AG04449 (cell line): Measurements from ENCODE around the gene RELCH.

ENCODE experiments used
- CTCF ChIA-PET: fragments of 350-600 bp; formaldehyde crosslinking; extraction: SDS; loops from one replicate; lab custom pipeline; 2021; ENCODE audit warnings: antibody characterized with exemption; lab: Yijun Ruan, JAX
- POLR2A ChIA-PET: fragments of 400-600, 350-600 bp; formaldehyde crosslinking; extraction: SDS; loops from one replicate; lab custom pipeline; 2020; ENCODE audit warnings: antibody characterized with exemption, inconsistent platforms; lab: Yijun Ruan, JAX
- DNase-seq: peaks from one replicate; pipeline ENCODE4 v3.0.0-alpha.2; 2010; ENCODE audit warnings: low read depth, low spot score
- H3K4me3 ChIP-seq: 2 replicates; pipeline ENCODE4 v1.5.1; 2011; ENCODE audit warnings: low read depth, mild to moderate bottlenecking, control low read depth, low read length
- CTCF ChIP-seq: IDR thresholded peaks from one replicate; pipeline ENCODE4 v1.5.1; 2011; ENCODE audit warnings: mild to moderate bottlenecking, moderate library complexity, low read length, control low read depth, inconsistent platforms; ENCODE audit not compliant: insufficient read depth; ENCODE audit errors: missing control alignments

Gene RELCH

GRCh38 chr18:62250475-62250874 lies 63.4 kb downstream of the RELCH start:
- no peak for TF ChIP-seq CTCF
- H3K4me3 ChIP-seq: no peak overlapping the region
- POLR2A ChIA-PET: no interaction called here
- no peak for DNase-seq
- CTCF ChIA-PET: interaction anchor here (0.9 to 7.3 kb wide), 22 partner anchors 8 to 699 kb away, joined by 3 to 111 read pairs (median 10); partner anchors contain the start of genes PIGN and RELCH

DNA sequence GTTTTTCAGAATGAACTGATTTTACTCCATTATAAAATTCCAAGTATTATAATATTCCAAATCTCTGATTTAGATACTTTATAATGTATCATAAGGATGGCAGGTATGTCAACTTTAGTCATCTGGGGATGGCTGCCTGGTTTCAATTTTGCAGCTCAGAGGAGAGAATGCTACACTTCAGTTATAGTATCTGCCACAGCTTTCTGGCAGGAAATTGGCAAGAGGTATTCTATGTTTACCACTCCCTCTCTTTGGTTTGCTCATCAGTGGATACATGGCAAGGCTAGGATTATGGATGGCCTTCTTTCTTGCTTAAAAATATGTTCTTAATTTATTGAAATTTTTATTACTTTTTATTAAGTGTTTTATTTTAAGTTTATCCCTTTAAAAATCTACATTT lies 71.0 kb downstream of the RELCH start:
- no peak overlapping the region for H3K4me3 ChIP-seq
- no peak for TF ChIP-seq CTCF
- ChIA-PET CTCF (interaction anchor here (0.6 to 2.9 kb wide), 5 partner anchors 8 to 319 kb away, joined by 3 to 27 read pairs (median 3); partner anchors contain the start of genes PIGN and RELCH), POLR2A (no interaction called here)
- DNase-seq: no peak

- H3K4me3 ChIP-seq: no peak overlapping the region
- ChIA-PET POLR2A (no interaction called here), CTCF (interaction anchor here (0.9 to 2.9 kb wide), 4 partner anchors 9 to 72 kb away, joined by 3 to 27 read pairs (median 4); partner anchors contain the start of genes PIGN and RELCH)
- TF ChIP-seq CTCF: no peak
- DNase-seq: no peak
These were observed 71.6 kb downstream of the RELCH start for GRCh38 chr18:62258616-62259015.

DNA sequence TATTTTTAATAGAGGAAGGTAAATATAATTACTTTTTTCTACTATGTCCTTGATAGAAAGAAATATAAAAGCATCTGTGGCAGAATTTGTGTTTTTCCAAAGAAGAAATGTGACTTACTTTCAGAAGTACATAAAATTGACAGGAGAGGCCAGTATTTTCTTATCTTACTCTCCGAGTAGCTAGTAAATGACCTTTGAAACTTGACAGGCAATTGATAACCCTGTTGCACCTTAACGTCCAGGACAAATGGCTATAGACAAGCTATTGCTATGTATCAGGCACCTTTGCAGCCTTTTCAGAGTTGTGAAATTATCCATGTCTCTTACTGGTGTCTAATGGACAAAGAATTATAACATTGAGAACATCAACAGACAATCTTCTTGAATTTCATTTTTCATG lies 75.0 kb downstream of the RELCH start:
- H3K4me3 ChIP-seq: no peak overlapping the region
- no peak for DNase-seq
- ChIA-PET POLR2A (no interaction called here), CTCF (interaction anchor here (1.2 to 3.4 kb wide), 2 partner anchors 11 to 322 kb away, joined by 3 to 25 read pairs; no protein-coding TSS in a partner anchor)
- TF ChIP-seq CTCF: no peak

- POLR2A ChIA-PET: no interaction called here
- TF ChIP-seq CTCF: no peak
- no peak for DNase-seq
- CTCF ChIA-PET: interaction anchor here (2.1 to 4.8 kb wide), 2 partner anchors 15 to 82 kb away, joined by 5 to 28 read pairs; no protein-coding TSS in a partner anchor
- H3K4me3 ChIP-seq: no peak overlapping the region
These were observed 77.9 kb downstream of the RELCH start for GRCh38 chr18:62264984-62265383.

DNA sequence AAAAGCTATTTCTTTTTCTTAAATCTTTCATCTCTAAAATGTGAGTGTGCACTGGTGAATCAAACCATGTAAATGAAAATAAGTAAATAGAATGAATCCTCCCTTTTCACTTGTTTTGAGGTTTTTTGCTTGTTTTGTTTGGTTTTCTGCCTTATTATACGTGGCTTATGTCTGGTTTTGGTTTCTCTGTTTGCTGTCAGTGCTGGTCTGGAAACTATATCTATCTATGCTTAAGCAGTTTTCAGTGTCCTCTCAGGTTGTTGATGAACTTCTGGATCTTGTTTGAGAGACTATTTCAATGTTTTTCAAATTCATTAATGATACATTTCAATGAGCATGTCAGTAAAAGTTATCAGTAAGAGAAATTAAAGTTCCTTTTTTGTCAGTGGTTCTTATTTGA lies 90.0 kb downstream of the RELCH start:
- POLR2A ChIA-PET: no interaction called here
- H3K4me3 ChIP-seq: no peak overlapping the region
- no peak for TF ChIP-seq CTCF
- DNase-seq: no peak
- CTCF ChIA-PET: no interaction called here
